Activated T-cell treated with anti-CD3 and anti-CD28 coated beads, Interleukin-2, amount 50 U/mL, for 1 hour (primary cell): ENCODE measurements around the gene ARHGAP26.

ENCODE experiments used
- DNase-seq: peaks from one replicate; pipeline ENCODE4 v3.0.0-alpha.2; 2020

Gene ARHGAP26

GRCh38 chr5:143217065-143217803 is 447.1 kb downstream of the ARHGAP26 start:
- DNase-seq, result no peak

GRCh38 chr5:143217804-143218160 is 447.6 kb downstream of the ARHGAP26 start:
- DNase-seq, result no peak

GRCh38 chr5:143218517-143219170 is 448.5 kb downstream of the ARHGAP26 start:
- no peak for DNase-seq

DNA sequence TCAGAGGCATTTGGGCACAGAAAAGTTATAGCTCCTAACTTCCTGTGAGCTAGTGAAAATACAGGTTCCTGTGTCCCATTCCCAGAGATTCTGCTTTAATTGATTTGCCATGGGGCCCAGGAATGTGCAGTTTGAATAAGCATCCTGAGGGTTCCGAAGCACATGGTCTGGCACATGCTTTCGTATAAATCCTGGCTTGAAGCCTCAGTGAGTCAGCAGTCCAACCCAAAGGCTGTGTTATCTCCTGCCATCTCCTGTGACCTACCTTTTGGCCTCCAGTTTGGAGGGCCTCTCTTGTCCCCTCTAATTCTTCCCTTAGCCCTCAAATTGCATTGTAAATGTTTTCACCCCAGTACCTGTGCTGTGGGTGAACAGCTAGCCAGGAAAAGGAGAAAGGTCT is 449.5 kb downstream of the ARHGAP26 start:
- DNase-seq, result no peak

GRCh38 chr5:143220748-143221251 is 450.6 kb downstream of the ARHGAP26 start:
- no peak for DNase-seq

DNA sequence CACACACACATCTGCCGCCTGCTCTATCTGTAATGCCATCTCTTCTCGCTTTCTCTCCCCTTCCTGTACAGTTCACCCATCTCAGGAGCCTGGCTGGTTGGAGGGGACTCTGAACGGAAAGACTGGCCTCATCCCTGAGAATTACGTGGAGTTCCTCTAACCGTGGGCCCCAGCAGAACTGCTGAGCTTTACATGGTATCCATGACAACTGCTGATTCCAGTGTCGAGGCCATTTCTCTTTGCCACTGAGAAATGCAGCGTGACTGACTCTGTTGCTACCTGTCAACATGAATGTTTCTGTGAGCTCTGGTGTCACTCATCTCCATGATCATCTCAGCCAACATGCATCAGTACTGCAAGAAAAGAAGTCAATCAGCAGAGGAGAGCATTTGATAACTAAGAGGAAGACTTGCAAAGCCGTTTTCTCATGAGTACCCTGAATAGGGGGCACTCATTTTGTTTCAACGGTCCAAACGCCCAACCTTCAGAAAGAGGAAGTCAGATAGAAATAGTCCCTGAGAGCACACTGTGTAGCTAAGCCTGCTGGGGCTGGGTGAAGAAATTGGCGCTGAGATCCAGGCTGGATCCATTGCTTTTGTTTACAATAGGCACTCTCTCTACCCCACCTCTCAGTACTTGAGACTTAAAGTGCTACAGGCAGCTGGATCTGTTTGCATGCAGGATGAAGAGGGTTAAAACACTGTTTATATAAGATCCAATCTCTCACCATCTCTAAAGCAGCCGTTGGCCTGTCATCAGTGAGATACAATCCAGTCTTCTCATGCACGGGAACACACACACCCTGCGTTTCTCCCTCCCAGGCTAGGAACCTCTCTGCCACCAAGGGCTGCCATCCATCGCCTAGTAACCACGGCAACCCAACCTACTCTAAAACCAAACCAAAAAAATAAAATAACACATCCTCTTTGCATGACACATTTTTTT is 452.4 kb downstream of the ARHGAP26 start:
- DNase-seq, result peak; percentile 48

DNA sequence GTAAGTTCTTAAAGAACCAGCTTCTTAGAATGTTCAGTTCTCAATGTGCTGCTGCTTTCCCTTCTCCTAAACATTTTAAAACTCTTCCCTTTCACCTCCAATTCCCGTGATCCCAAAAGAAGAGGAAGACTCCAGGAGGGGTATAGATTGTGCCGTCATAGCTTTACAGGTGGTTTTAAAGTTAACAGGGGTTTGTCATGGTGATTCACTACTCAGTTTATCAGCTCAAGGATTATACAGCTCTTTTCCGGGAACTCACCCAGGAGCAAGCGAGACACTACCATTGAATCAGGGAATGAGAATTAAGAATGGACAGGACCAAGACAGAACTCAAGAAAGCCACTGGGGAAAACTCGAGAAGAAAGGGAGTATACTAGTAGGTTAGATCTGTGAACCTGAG is 454.5 kb downstream of the ARHGAP26 start:
- DNase-seq, result no peak

GRCh38 chr5:143225511-143225910 is 455.3 kb downstream of the ARHGAP26 start:
- DNase-seq, result no peak

- DNase-seq, result no peak
Observed at GRCh38 chr5:143226361-143226760, 456.2 kb downstream of the ARHGAP26 start.

GRCh38 chr5:143226872-143227271 is 456.7 kb downstream of the ARHGAP26 start:
- no peak for DNase-seq

- DNase-seq, result no peak
Observed at GRCh38 chr5:143227301-143227700, 457.1 kb downstream of the ARHGAP26 start.

- DNase-seq, result no peak
Observed at GRCh38 chr5:143228597-143229293, 458.6 kb downstream of the ARHGAP26 start.

- peak; percentile 32 for DNase-seq
Observed at GRCh38 chr5:143229426-143229895, 459.3 kb downstream of the ARHGAP26 start.

GRCh38 chr5:143229896-143230675 is 459.9 kb downstream of the ARHGAP26 start:
- no peak for DNase-seq

GRCh38 chr5:143230676-143230996 is 460.5 kb downstream of the ARHGAP26 start:
- no peak for DNase-seq

DNA sequence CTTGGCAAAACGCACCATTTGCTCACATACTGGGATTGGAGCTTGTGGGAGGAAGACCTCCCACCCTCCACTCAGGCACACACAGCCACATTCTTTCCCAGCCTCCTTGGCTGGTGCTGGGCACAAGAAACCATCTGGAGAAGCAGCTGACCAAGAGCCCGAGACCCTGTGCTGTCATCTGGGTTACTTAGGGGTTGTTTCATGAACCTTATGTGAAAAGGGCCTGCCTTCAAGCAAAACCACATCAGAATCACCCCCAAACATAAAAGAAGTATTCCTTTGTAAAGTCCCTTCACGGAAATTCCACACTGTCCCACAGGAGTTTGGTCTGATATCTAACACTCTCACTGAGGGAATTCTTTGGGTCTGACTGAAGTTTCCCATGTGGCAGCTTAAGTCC is 461.2 kb downstream of the ARHGAP26 start:
- DNase-seq, result no peak

DNA sequence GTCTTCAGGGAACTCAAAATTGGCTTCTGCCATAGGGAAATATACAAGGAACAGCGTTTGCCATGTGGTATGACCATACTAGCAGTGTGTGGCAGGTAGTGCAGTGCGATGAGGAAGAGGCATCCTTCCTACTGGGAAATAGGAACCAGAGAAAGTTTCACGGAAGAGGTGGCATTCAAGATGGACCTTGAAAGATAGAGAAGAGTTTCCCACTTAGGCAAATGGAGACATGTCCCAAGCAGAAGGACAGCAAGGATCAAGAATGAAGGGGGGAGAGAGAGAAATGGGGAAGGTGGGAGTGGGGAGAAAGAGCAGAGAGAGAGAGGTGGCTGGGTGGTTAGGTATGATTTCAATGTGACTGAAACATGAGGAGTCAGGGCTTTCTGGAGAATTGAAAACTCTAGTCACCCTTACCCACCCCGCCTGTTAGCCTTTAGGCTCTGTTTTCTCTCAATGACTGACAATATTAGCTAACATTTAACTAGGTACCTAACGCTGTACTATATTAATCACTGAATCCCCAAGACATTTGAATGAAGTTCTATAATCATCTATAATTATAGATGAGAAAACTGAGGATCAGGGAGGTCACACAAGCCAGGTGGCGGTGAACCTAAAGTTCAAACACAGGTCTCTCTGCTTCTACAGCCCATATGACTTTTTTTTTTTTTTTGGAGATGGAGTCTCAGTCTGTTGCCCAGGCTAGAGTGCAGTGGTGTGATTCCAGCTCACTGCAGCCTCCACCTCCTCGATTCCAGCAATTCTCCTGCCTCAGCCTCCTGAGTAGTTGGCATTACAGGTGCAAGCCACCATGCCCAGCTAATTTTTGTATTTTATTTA is 462.0 kb downstream of the ARHGAP26 start:
- DNase-seq, result no peak

DNA sequence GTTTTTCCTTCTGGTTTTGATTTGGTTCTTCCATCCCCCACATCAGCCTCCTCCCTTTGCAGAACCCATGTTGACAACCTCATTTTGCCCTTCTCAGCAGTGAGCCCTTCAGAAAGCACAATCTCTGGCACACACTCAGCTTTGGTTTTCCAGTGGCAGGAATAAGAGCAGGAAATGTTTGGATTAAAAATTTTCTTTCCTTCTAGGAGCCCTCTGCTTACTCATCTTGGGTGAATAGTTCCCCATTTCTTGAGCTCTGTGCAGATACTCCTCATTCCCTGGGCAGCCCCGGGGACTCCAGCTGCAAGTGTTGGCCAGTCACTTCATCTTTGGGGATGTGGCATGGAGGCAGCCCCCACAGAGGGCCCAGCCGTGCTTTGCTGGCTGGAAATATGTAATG is 462.9 kb downstream of the ARHGAP26 start:
- no peak for DNase-seq

DNA sequence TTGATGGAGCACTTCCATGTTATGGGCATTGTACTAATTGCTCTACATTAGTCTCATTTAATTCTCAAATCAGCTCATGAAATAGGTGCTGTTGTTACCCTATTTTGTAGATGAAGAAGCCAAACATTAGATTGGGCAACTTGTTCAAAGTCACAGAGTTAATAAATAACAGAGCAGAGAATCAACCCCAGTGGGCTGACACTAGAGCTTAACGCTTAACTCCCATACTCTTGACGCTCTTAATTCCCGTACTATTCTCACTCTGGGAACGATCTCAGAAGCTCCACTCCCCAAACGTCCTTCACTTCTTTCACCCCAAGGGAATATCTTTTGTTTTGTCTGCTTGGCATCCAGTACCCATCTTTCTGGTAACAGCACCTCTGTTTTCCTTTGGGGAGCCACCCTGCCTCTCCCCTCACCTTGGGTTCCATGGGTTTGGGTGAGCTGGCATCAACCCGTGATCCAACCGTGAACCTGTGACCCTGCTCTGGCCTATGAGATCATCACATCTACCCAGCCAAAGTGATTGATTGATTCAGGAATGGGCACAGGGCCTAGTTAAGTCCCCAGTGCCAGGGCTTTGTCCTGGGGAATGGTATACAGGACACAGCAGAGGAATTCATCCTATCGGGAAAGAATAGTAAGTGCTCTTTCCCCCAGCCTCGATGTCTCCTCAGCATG is 464.1 kb downstream of the ARHGAP26 start:
- no peak for DNase-seq

GRCh38 chr5:143235423-143235822 is 465.2 kb downstream of the ARHGAP26 start:
- DNase-seq, result no peak
